Esophagus muscularis mucosa (tissue), 4 donors: ENCODE results near the gene S100A3. TPM values are rescaled to one million over a fixed set of nuclear protein-coding genes. Genes with fewer than 3 reads are reported as not detected.
"Not testable (repeated sequence)": the region's sequence is repeated elsewhere in the genome, so short reads cannot be mapped to it uniquely, and the experiment has no call there.

Source experiments
- DNase-seq: peaks from one replicate; pipeline ENCODE4 v3.0.0-alpha.2; 2017; ENCODE audit errors: extremely low spot score
- H3K27ac ChIP-seq, 4 donors: fragments of 200-600 bp; sonication (generic); replicated peaks in 1 of 4; 1 replicate in 3 of 4; 2 replicates in 1 of 4; pipeline ENCODE4 v1.5.1; 2016 to 2019; ENCODE audit warnings: mild to moderate bottlenecking in 1 of 4
- H3K27me3 ChIP-seq, 4 donors: fragments of 200-600 bp; sonication (generic); one replicate each; pipeline versions ENCODE4 v1.5.1 to v1.6.0; 2016 to 2019
- H3K36me3 ChIP-seq, 4 donors: fragments of 200-600 bp; sonication (generic); one replicate each; pipeline ENCODE4 v1.5.1; 2016 to 2019
- H3K4me1 ChIP-seq, 4 donors: fragments of 200-600 bp; sonication (generic); one replicate each; pipeline ENCODE4 v1.5.1; 2016 to 2019
- H3K4me3 ChIP-seq, 4 donors: fragments of 200-600 bp; sonication (generic); 1 replicate in 2 of 4; 2 replicates in 2 of 4; pipeline ENCODE4 v1.5.1; 2016 to 2019; ENCODE audit warnings: mild to moderate bottlenecking in 4 of 4, moderate library complexity in 1 of 4
- H3K9me3 ChIP-seq, 4 donors: fragments of 200-600 bp; sonication (generic); 1 replicate in 3 of 4; 2 replicates in 1 of 4; pipeline ENCODE4 v1.5.1; 2016 to 2019
- EP300 ChIP-seq: sonication (generic); formaldehyde crosslinking; IDR thresholded peaks from one replicate; pipeline ENCODE4 v1.6.1; 2017; ENCODE audit warnings: antibody characterized with exemption
- POLR2A ChIP-seq: fragments of 450-650 bp; IDR thresholded peaks from one replicate; pipeline ENCODE4 v1.6.1; 2017; ENCODE audit warnings: antibody characterized with exemption, moderate library complexity, mild to moderate bottlenecking, low read depth
- POLR2AphosphoS5 ChIP-seq, 2 donors: sonication (generic); formaldehyde crosslinking; IDR thresholded peaks; one replicate each; pipeline ENCODE4 v1.6.1; 2017; ENCODE audit warnings: antibody characterized with exemption in 2 of 2
- WGBS: methylation state at CpG from one replicate; pipeline ENCODE4 v1.1.5; 2018; 5-methylcytosine and 5-hydroxymethylcytosine counted together
- intact Hi-C: fragments of 100-400 bp; cut with DNase I; formaldehyde crosslinking; loops from one replicate; pipeline ENCODE4 v1.15.1; 2023
- total RNA-seq, 4 donors: library from RNA; depleted of rRNA; stranded (reverse); fragments of >200 nt; gene quantifications; one replicate each; pipeline versions ENCODE4 v1.1.0 to v1.2.1, GENCODE V29; 2016
- TF ChIP-seq, protein P1 (sequence below), 3 experiments: fragments of 200-600 bp in 2 of 3; fragments of 450-650 bp in 1 of 3; sonication (generic) in 2 of 3; IDR thresholded peaks; one replicate each; pipeline ENCODE4 v1.5.1; 2017 to 2019; ENCODE audit warnings: antibody characterized with exemption in 3 of 3, mild to moderate bottlenecking in 2 of 3, moderate library complexity in 1 of 3

Gene S100A3
- total RNA-seq, 4 donors from 2014 or later: 2.1 to 4.2 (median 2.7) TPM; not detected in 1

DNA sequence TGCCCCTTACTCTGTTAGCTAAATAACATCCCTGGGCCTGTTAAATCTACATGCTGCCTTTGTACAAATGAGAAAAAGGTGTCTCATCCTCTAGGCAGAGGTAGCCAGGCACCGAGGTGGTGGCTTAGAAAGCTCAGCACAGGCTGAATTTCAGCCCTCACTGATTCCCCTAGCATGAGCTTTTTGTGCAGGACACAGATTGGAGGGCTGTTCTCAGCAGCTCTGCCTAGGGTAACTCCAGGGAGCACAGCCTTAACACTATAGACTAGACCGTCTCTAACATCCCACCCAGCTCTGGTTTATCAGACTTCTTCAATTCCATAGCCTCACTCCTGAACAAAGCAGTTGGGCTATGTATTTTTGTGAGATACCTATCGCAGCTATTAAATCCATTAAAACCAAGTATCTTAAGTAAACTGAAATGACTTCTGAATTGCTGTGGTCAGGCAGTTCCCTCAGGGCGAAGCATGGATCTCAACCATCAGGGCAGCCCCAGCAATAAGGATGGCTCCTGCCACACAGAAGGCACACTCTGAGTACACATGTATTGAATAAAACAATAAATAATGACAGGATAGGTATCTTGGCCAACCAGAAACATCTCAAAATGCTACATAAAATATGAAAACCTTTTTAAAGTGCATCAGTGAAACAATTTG lies 28.1 kb downstream of the S100A3 start:
- Histone ChIP-seq H3K9me3 (no peaks in the 10 kb centered on the region), H3K27ac (no peak overlapping the region), H3K27me3 (no peaks in the 10 kb centered on the region), H3K4me1 (peaks cover 2 to 13% (median 5%) of the 10 kb centered on the region in 4 donors), H3K4me3 (no peak overlapping the region), H3K36me3 (no peaks in the 10 kb centered on the region)
- TF ChIP-seq POLR2AphosphoS5 (IDR thresholded peaks at IDR 0.05): no peak
- TF ChIP-seq, protein P1, sequence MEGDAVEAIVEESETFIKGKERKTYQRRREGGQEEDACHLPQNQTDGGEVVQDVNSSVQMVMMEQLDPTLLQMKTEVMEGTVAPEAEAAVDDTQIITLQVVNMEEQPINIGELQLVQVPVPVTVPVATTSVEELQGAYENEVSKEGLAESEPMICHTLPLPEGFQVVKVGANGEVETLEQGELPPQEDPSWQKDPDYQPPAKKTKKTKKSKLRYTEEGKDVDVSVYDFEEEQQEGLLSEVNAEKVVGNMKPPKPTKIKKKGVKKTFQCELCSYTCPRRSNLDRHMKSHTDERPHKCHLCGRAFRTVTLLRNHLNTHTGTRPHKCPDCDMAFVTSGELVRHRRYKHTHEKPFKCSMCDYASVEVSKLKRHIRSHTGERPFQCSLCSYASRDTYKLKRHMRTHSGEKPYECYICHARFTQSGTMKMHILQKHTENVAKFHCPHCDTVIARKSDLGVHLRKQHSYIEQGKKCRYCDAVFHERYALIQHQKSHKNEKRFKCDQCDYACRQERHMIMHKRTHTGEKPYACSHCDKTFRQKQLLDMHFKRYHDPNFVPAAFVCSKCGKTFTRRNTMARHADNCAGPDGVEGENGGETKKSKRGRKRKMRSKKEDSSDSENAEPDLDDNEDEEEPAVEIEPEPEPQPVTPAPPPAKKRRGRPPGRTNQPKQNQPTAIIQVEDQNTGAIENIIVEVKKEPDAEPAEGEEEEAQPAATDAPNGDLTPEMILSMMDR (IDR thresholded peaks at IDR 0.05): no peak
- no peak for TF ChIP-seq EP300
- no peak for TF ChIP-seq POLR2A
- intact Hi-C loops: no loop called here
- WGBS: 95% methylated on average over 4 of the region's 4 CpGs
- DNase-seq: no peak

DNA sequence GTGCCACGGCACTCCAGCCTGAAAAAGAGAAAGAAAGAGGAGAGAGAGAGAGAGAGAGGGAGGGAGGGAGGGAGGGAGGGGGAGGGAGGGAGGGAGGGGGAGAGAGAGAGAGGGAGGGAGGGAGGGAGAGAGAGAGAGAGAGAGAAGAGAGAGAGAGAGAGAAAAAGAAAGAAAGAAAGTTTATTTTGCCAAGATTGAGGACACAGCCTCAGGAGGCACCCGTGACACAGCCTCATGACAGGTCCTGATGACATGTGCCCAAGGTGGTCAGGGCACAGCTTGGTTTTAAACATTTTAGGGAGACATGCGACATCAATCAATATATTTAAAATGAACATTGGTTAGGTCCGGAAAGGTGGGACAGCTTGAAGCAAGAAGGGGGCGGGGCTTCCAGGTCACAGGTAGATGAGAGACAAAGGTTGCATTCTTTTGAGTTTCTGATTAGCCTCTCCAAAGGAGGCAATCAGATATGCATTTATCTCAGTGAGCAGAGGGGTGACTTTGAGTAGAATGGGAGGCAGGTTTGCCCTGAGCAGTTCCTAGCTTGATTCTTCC lies 28.8 kb downstream of the S100A3 start:
- H3K4me1 ChIP-seq, H3K27ac ChIP-seq, DNase-seq, H3K36me3 ChIP-seq, H3K27me3 ChIP-seq, H3K4me3 ChIP-seq, intact Hi-C loops, H3K9me3 ChIP-seq: not testable (repeated sequence)
- 94% methylated on average over 5 of the region's 5 CpGs for WGBS

DNA sequence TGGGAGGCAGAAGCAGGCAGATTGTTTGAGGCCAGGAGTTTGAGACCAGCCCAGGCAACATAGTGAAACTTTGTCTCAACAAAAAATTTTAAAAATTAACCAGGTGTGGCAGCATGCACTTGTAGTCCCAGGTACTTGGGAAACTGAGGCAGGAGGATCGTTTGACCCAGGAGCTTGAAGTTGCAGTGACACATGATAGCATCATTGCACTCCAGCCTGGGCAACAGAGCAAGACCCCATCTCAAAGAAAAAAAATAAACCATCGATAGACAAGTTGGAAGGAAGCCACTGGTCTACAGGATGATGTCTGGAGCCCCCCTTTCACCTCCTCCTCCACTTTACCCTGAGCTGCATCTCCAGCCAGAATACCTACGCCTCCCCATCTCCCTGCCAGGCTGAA lies 29.8 kb downstream of the S100A3 start:
- H3K27me3 ChIP-seq: no peaks in the 10 kb centered on the region
- DNase-seq: no peak
- H3K4me3 ChIP-seq: no peak overlapping the region
- no peak overlapping the region for H3K27ac ChIP-seq
- no peaks in the 10 kb centered on the region for H3K36me3 ChIP-seq
- H3K4me1 ChIP-seq: peaks cover 5 to 8% (median 7%) of the 10 kb centered on the region in 4 donors
- intact Hi-C loops: no loop called here
- WGBS: 97% methylated on average over 3 of the region's 3 CpGs
- H3K9me3 ChIP-seq: no peaks in the 10 kb centered on the region
- TF ChIP-seq POLR2A (no peak), POLR2AphosphoS5 (IDR thresholded peaks at IDR 0.05) (no peak), EP300 (no peak)
- TF ChIP-seq, protein P1 (IDR thresholded peaks at IDR 0.05): no peak

DNA sequence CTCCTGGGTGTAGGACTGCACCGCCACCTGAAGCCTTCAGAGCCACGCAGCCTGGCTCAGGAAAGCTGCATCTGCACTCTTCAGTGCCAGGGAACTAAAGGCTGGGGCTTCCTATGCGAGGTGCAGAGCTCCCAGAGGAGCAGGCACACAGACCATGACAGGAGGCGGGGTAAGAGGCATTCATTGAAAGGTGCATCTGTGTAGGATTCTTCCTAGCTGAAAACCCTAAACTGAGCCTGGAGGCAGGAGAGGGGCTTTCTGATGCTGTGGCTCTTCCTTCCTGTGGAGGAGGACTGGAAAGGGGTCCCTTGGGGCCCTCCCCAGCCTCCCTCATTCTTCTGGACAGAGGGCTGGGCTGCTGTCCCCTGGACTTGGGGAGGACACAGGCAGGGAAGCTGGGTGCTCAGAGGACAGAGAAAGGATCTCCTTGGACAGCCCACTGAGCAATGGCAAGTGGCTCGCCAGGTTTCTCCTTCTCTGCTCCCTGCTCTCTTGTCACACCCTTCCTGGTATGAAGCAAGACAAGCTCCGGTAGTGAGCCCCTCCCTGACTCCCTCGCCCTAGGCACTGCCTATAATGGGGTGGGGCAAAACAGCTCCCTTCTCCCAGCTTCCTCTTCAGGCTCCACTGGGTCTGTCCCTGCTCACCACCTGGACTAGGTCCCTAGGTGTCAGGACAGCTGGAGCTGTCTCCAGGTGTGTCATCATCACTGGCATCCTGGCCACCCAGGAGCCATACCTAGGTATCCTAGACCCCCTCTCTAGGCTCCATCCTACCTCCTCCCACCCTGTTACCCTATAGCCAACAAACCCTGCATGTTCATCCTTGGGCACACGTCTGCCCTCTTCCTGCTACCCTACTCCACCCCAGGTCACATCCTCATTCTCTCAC lies 33.3 kb downstream of the S100A3 start:
- Histone ChIP-seq H3K9me3 (no peaks in the 10 kb centered on the region), H3K36me3 (no peaks in the 10 kb centered on the region), H3K27ac (no peak overlapping the region), H3K27me3 (no peaks in the 10 kb centered on the region), H3K4me3 (no peak overlapping the region), H3K4me1 (peaks cover 6 to 13% (median 11%) of the 10 kb centered on the region in 4 donors)
- WGBS: 57% methylated on average over 7 of the region's 8 CpGs
- no peak for TF ChIP-seq POLR2A
- intact Hi-C loops: no loop called here
- no peak for DNase-seq

DNA sequence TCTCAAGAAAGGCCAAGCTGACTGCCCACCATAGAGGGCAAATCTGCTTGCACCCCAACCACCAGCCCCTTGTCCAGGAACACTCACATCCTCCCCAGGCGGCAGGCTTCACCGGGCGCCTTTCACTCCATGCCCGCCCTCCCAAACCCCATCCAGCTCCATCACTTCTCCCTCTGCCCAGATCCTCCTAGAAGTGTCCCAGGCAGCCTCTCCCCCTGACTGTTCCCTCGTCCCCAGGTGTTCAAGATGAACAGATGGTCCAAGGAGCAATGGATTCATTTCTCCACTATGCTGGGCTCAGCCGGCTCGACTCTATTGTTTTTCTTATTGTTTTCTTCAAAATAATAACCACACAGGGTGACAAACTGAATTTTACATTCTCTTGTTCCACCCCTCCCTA lies 35.4 kb downstream of the S100A3 start:
- Histone ChIP-seq H3K4me1 (peaks cover 6 to 17% (median 14%) of the 10 kb centered on the region in 4 donors), H3K36me3 (no peaks in the 10 kb centered on the region), H3K4me3 (no peak overlapping the region), H3K27me3 (no peaks in the 10 kb centered on the region), H3K27ac (no peak overlapping the region), H3K9me3 (no peaks in the 10 kb centered on the region)
- TF ChIP-seq, protein P1 (IDR thresholded peaks at IDR 0.05): no peak
- TF ChIP-seq EP300 (no peak), POLR2A (no peak), POLR2AphosphoS5 (IDR thresholded peaks at IDR 0.05) (no peak)
- intact Hi-C loops: loop anchor here (2.0 to 5.0 kb wide), 3 partner anchors 17 to 234 kb away; partner anchors contain the start of gene S100A16
- WGBS: 90% methylated on average over 7 of the region's 7 CpGs
- DNase-seq: no peak
